Measurements from ENCODE around the gene PLD3. TPM values are rescaled to one million over a fixed set of nuclear protein-coding genes. Genes with fewer than 3 reads are reported as not detected.
"Not testable (repeated sequence)": the region's sequence is repeated elsewhere in the genome, so short reads cannot be mapped to it uniquely, and the experiment has no call there.

PLD3 gene
- total RNA-seq, 1 donor from 2014 or later, result 159 TPM

DNA sequence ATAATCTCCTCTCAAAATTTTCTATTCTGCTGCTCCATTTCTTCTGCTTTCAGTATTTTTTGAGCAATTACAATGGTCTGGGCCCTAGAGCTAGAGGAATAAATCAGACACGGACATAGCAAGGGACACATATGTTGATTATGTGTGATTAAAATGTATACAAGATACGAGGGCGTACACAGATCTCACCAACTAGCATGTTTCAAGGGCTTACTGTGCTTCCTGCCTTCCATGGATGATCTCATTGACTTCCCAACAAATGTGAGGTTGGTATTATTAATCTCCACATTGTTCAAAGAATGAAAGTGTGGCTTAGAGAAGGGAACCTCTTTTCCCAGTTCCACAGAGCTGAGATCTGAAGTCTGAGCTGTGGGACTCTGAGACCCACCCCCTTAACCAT lies 9.1 kb downstream of the PLD3 start:
- intact Hi-C loops (cut with DNase I), result no loop called here

GRCh38 chr19:40358773-40359172 lies 10.3 kb downstream of the PLD3 start:
- intact Hi-C loops (cut with DNase I), result no loop called here
- peak; percentile 33 for ATAC-seq (ENCODE audit: poor library complexity)
- no peak for DNase-seq

More for the DNA sequence above, 9.1 kb downstream of the PLD3 start:
- ATAC-seq (ENCODE audit: poor library complexity) (no peak), DNase-seq (no peak)

DNA sequence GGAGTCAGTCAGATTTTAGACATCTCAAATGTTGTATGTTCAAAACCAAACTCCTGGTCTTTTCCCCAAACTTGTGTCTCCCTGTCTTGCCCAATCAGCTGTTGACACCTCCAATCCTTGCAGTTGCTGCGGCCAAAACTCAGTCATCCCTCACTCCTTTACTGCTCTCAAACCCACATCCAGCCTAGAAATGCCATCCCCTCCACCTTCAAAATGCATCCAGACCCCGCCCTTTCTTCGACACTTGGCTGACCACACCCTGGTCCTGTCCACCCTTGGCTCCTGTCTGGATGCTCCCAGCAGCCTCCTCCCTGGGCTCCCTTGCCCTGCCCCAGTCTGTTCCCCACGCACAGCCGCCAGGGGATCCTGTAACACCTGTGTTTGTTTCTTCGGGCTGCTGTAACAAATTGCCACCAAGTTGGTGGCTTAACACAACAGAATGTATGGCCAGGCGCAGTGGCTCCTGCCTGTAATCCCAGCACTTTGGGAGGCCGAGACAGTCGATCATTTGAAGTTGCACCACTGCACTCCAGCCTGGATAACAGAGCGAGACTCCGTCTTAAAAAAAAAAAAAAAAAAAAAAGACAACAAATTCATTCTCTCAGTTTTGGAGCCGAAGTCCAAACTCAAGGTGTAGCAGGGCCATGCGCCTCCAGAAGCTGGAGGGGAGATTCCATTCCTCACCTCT lies 11.7 kb downstream of the PLD3 start:
- intact Hi-C loops (cut with DNase I), result no loop called here
- DNase-seq (no peak), ATAC-seq (ENCODE audit: poor library complexity) (no peak)

DNA sequence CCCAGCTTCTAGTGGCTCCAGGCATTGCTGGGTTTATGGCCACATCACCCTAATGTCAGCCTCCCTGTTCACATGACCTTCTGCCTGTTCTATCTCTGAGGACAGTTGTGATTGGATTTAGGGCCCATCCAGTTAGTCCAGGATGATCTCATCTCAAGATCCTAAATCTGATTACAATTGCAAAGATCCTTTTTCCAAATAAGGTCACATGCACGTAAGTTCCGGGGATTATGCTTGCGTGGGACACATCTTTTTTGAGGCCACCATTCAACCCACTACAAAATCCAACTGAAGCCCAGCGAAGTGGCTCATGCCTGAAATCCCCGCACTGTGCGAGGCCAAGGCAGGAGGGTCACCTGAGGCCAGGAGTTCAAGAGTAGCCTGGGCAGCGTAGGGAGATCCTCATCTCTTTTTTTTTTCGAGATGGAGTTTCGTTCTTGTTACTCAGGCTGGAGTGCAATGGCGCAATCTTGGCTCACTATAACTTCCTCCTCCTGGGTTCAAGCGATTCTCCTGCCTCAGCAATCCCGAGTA lies 12.3 kb downstream of the PLD3 start:
- ATAC-seq (ENCODE audit: poor library complexity), result peak; percentile 30
- intact Hi-C loops (cut with DNase I), result no loop called here

GRCh38 chr19:40362160-40362559 lies 13.7 kb downstream of the PLD3 start:
- intact Hi-C loops (cut with DNase I), result no loop called here
- no peak for ATAC-seq (ENCODE audit: poor library complexity)

More for the DNA sequence above, 12.3 kb downstream of the PLD3 start:
- DNase-seq, result no peak

DNA sequence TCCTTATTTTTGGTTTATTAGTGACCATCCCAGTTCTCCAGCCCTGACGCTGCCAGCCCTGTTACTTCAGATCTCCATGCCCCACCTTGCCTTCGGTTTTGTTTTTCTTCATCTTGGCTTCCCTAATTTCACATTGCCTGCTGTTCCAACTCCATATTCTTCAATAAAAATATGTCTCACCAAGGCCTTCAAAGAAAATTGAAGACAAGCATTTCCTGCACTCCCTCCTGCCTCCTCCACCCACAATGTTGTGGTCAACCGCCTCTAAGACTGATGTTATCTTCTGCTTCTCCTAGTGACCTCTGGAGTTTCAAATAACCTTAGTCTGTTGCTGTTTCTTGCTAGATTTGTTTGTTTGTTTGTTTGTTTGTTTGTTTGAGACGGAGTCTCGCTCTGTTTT lies 14.6 kb downstream of the PLD3 start:
- ATAC-seq (ENCODE audit: poor library complexity) (no peak), DNase-seq (no peak)
- intact Hi-C loops (cut with DNase I), result no loop called here

More at GRCh38 chr19:40362160-40362559, 13.7 kb downstream of the PLD3 start:
- DNase-seq, result no peak

- ATAC-seq (ENCODE audit: poor library complexity) (no peak), DNase-seq (no peak)
- intact Hi-C loops (cut with DNase I), result no loop called here
Observed at GRCh38 chr19:40365010-40365409, 16.5 kb downstream of the PLD3 start.

DNA sequence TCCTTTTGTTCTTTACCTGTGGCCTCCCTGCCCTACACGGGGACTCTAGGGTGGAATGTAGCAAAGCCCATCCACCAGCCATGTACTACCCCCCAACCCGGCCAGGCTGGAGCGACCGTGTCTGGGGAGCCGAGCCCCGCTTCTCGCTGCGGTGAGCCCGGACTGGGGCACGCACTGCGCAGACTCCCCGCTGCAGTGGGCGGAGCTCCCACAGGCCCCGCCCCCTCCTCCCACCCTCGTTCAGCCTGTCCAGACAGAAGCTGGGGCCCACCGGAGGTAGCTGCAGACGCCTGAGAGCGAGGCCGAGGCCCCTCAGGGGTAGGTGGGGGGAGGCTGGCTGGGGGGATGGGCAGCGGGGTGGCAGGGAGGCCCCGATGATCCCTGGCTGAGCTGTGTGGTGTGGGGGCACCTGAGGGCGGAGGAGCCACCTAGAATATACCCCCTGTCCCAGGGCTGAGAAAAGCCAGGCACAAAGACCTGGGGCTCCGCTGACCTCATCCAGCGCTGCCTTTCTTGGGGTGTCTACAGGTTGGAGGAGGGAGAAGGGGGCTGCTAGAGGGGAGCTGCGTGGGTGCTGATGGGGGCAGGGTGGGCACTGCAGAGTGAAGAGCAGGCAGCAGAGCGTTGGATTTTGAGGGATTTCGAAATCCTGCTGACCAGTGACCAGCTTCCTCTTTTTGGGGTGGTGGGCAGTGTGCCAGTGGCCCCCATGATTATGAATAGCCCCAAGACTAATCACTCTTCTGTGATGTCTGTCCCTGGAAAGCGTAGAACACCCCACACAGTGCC lies 17.3 kb downstream of the PLD3 start:
- ATAC-seq (ENCODE audit: poor library complexity), result peak; percentile 84
- intact Hi-C loops (cut with DNase I), result no loop called here
- peak; percentile 72 for DNase-seq

DNA sequence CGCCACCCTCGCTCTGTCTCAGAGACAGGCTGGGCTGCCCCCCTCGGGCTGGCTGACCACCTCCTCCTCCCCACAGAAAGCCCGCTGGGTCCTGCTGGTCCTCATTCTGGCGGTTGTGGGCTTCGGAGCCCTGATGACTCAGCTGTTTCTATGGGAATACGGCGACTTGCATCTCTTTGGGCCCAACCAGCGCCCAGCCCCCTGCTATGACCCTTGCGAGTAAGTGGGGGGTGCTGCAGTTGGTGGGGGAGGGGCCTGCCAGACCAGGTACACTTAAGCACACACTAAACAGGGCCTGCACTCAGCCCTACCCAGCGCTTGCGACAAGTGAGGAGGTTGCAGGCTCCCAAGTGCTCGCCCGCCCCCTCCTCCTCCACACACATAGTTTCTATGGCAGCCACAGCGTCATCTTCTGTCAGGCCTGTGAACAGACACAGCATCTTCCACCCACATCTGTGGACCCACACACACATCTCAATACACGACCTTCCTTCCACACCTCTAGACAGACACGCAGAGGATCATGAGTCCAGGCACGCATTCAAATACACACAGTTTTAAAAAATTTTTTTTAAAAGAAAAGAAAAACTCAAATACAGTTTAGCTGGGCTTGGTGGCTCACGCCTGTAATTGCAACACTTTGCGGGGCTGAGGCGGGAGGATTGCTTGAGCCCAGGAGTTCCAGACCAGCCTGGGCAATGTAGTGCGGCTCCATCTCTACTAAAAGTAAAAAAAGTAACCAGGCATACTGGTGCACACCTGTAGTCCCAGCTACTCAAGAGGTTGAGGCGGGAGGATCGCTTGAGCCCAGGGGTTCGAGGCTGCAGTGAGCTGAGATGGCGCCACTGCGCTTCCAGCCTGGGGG lies 18.4 kb downstream of the PLD3 start:
- DNase-seq (no peak), ATAC-seq (ENCODE audit: poor library complexity) (no peak)
- intact Hi-C loops (cut with DNase I), result no loop called here

DNA sequence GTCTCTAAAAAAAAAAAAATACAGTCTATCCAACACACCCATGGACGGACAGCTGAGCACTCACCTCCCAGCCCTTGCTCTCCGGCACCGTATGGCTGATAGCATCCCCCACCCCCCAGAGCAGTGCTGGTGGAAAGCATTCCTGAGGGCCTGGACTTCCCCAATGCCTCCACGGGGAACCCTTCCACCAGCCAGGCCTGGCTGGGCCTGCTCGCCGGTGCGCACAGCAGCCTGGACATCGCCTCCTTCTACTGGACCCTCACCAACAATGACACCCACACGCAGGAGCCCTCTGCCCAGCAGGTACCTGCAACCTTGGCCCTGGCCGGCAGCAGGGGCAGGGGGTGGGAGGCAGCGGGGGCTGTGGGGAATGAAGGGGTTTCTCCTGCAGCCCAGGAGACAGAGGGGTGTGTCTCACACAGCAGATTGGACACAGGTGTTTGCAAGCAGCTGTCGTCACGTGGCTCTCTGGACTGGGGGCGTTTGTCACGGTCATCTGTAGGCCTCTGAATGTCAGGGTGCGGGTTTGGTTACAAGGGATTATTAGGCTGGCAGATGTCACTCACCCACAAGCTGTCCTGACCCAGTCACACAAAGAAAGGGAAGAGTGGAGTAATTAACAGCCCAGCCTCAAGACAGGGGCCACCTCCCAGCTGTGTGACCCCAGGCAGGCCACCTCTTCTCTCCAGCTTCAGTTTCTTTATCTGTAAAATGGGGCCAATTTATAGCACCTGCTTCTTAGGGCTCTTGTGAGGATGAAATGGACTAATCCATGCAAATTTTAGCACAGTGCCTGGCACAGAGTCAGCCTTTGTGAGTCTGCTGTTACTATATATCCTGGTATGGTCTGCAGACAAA lies 19.3 kb downstream of the PLD3 start:
- intact Hi-C loops (cut with DNase I), result no loop called here
- ATAC-seq (ENCODE audit: poor library complexity) (no peak), DNase-seq (no peak)

DNA sequence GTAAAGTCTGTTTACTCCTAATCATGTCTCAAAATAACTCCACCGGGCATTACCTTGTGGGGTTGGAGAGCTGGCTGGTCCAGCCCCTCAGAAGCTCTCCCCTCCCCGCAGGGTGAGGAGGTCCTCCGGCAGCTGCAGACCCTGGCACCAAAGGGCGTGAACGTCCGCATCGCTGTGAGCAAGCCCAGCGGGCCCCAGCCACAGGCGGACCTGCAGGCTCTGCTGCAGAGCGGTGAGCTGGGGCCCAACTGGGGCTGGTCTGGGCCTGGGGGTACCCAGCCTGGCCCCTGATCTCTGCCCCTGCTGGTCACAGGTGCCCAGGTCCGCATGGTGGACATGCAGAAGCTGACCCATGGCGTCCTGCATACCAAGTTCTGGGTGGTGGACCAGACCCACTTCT lies 21.3 kb downstream of the PLD3 start:
- DNase-seq (no peak), ATAC-seq (ENCODE audit: poor library complexity) (no peak)
- intact Hi-C loops (cut with DNase I), result no loop called here

DNA sequence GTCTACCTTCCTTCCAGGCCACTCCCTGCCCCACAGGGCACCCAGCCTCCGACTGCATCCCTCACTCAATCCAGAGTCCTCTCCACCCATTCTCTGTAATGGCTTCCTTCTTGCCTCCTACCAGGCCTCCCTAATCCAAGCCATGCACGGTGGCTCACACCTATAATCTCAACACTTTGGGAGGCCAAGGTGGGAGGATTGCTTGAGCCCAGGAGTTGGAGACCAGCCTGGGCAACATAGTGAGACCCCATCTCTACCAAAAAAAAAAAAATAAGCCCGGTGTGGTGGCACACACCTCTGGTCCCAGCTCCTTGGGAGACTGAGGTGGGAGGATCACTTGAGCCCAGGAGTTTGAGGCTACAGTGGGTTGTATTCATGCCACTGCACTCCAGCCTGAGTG lies 21.8 kb downstream of the PLD3 start:
- ATAC-seq (ENCODE audit: poor library complexity); intact Hi-C loops (cut with DNase I): not testable (repeated sequence)

GRCh38 chr19:40370997-40371801 lies 22.7 kb downstream of the PLD3 start:
- intact Hi-C loops (cut with DNase I), result no loop called here
- DNase-seq, result no peak
- no peak for ATAC-seq (ENCODE audit: poor library complexity)

More for the DNA sequence above, 21.8 kb downstream of the PLD3 start:
- not testable (repeated sequence) for DNase-seq

DNA sequence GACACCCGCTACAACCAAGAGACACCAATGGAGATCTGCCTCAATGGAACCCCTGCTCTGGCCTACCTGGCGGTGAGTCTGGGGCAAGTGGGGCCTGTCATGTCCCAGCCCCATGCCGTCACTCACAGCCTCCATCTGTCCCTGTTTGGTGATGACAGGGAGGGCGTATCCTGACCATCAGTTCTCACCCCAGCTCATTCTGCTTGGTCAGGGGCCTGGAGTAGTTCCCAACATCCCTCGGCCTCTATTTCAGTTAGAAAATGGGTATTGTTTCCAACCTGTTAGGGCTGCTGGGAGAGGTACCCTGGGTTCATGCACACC lies 23.3 kb downstream of the PLD3 start:
- intact Hi-C loops (cut with DNase I), result no loop called here

DNA sequence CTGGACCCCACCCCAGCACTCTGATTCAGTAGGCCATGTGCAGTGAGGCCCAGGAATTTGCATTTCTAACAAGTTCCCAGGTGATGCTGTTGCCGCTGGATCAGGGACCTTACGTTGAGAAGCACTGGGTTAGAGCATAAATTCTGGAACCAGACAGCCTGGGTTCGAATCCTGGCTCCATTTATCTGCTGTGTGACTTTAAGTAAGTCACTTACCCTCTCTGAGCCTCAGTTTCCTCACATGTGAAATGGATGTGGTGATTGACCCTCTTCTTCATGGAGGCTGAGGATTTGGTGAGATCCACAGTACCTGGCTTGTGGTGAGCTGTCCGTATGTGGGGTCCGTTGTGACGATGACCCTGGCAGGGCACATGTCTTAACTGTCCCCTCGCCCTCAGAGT lies 25.6 kb downstream of the PLD3 start:
- intact Hi-C loops (cut with DNase I), result no loop called here
- ATAC-seq (ENCODE audit: poor library complexity) (no peak), DNase-seq (no peak)

More for the DNA sequence above, 23.3 kb downstream of the PLD3 start:
- DNase-seq (no peak), ATAC-seq (ENCODE audit: poor library complexity) (no peak)

DNA sequence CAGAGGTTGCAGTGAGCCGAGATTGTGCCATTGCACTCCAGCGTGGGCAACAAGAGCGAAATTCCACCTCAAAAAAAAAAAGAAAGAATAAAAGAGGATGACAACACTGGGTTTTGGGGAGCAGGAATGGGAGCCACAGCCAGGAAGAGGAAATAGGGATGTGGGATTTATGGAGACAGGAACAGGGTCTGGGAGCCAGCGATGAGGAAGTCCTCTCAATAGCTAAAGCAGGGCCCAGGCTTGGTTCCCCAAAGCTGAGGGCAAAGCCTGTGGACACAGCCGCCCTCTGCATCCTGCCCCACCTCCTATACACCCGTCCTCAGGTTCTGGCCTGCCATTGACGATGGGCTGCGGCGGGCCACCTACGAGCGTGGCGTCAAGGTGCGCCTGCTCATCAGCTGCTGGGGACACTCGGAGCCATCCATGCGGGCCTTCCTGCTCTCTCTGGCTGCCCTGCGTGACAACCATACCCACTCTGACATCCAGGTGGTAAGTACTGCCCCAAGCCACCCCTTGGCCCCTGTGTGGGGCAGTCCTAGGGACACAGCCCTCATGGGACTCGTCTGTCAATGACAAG lies 27.9 kb downstream of the PLD3 start:
- intact Hi-C loops (cut with DNase I), result no loop called here
- DNase-seq, result no peak
- no peak for ATAC-seq (ENCODE audit: poor library complexity)

- DNase-seq (no peak), ATAC-seq (ENCODE audit: poor library complexity) (no peak)
- intact Hi-C loops (cut with DNase I), result no loop called here
Observed at GRCh38 chr19:40377876-40378385, 29.4 kb downstream of the PLD3 start.

Measured in Right ventricle myocardium superior (tissue), 1 donor.